Chondrocyte (in vitro differentiated cells): Measurements from ENCODE around the gene CDC42BPB. TPM values are rescaled to one million over a fixed set of nuclear protein-coding genes. Genes with fewer than 3 reads are reported as not detected.

Experiments used
- DNase-seq: peaks from one replicate; pipeline ENCODE4 v3.0.0; 2021; ENCODE audit warnings: mixed read lengths, low spot score
- H3K27ac Mint-ChIP-seq: one replicate; pipeline ENCODE4 v1.8.0; 2021; ENCODE audit warnings: mild to moderate bottlenecking, moderate library complexity, mixed read lengths; ENCODE audit not compliant: unreplicated experiment
- H3K27me3 Mint-ChIP-seq: 2 replicates; pipeline ENCODE4 v1.8.0; 2021; ENCODE audit warnings: low read depth, mixed read lengths
- H3K36me3 Mint-ChIP-seq: 2 replicates; pipeline ENCODE4 v1.8.0; 2021; ENCODE audit warnings: low read depth, mixed read lengths
- H3K4me1 Mint-ChIP-seq: 2 replicates; pipeline ENCODE4 v1.8.0; 2021; ENCODE audit warnings: low read depth, mild to moderate bottlenecking, mixed read lengths
- H3K4me3 Mint-ChIP-seq: one replicate; pipeline ENCODE4 v1.8.0; 2021; ENCODE audit warnings: mild to moderate bottlenecking, moderate library complexity, mixed read lengths; ENCODE audit not compliant: unreplicated experiment
- H3K9me3 Mint-ChIP-seq: 2 replicates; pipeline ENCODE4 v1.8.0; 2021; ENCODE audit warnings: low read depth, mixed read lengths
- CTCF ChIP-seq: fragments of 200-600 bp; sonication (generic); IDR thresholded peaks from 2 replicates; pipeline ENCODE4 v1.5.0; 2021; ENCODE audit warnings: antibody characterized with exemption, mild to moderate bottlenecking, moderate library complexity
- total RNA-seq: library from RNA; stranded (reverse); gene quantifications from 3 replicates; pipeline ENCODE4 v1.2.1, GENCODE V29; 2021

CDC42BPB gene
- total RNA-seq, 1 donor from 2014 or later, result 106 TPM

- H3K4me3 Mint-ChIP-seq, result no peak overlapping the region
- no peak for DNase-seq
- no peak overlapping the region for H3K27ac Mint-ChIP-seq
- no peaks in the 10 kb centered on the region for H3K4me1 Mint-ChIP-seq
- no peak for TF ChIP-seq CTCF
- peaks cover 41% of the 10 kb centered on the region for H3K36me3 Mint-ChIP-seq
- H3K27me3 Mint-ChIP-seq, result no peaks in the 10 kb centered on the region
- H3K9me3 Mint-ChIP-seq, result no peaks in the 10 kb centered on the region
Measured at GRCh38 chr14:102942069-102942468, 115.3 kb downstream of the CDC42BPB start.

GRCh38 chr14:102941419-102942011, 115.8 kb downstream of the CDC42BPB start:
- no peaks in the 10 kb centered on the region for H3K9me3 Mint-ChIP-seq
- no peaks in the 10 kb centered on the region for H3K4me1 Mint-ChIP-seq
- no peak for DNase-seq
- no peaks in the 10 kb centered on the region for H3K27me3 Mint-ChIP-seq
- H3K27ac Mint-ChIP-seq, result no peak overlapping the region
- no peak overlapping the region for H3K4me3 Mint-ChIP-seq
- TF ChIP-seq CTCF, result no peak
- peaks cover 42% of the 10 kb centered on the region for H3K36me3 Mint-ChIP-seq

GRCh38 chr14:102940729-102941362, 116.5 kb downstream of the CDC42BPB start:
- Mint-ChIP-seq H3K36me3 (peaks cover 42% of the 10 kb centered on the region), H3K27me3 (no peaks in the 10 kb centered on the region), H3K9me3 (no peaks in the 10 kb centered on the region), H3K4me1 (no peaks in the 10 kb centered on the region), H3K27ac (no peak overlapping the region), H3K4me3 (no peak overlapping the region)
- TF ChIP-seq CTCF, result no peak
- no peak for DNase-seq

GRCh38 chr14:102939820-102940561, 117.4 kb downstream of the CDC42BPB start:
- H3K27me3 Mint-ChIP-seq, result no peaks in the 10 kb centered on the region
- no peak overlapping the region for H3K27ac Mint-ChIP-seq
- H3K36me3 Mint-ChIP-seq, result peaks cover 41% of the 10 kb centered on the region
- no peak overlapping the region for H3K4me3 Mint-ChIP-seq
- no peak for TF ChIP-seq CTCF
- H3K9me3 Mint-ChIP-seq, result no peaks in the 10 kb centered on the region
- DNase-seq, result no peak
- no peaks in the 10 kb centered on the region for H3K4me1 Mint-ChIP-seq

GRCh38 chr14:102939329-102939728, 118.0 kb downstream of the CDC42BPB start:
- Mint-ChIP-seq H3K36me3 (peaks cover 41% of the 10 kb centered on the region), H3K27ac (no peak overlapping the region)

More at GRCh38 chr14:102939329-102939728, 118.0 kb downstream of the CDC42BPB start:
- H3K9me3 Mint-ChIP-seq, result no peaks in the 10 kb centered on the region
- no peaks in the 10 kb centered on the region for H3K4me1 Mint-ChIP-seq
- H3K4me3 Mint-ChIP-seq, result no peak overlapping the region
- no peaks in the 10 kb centered on the region for H3K27me3 Mint-ChIP-seq
- DNase-seq, result no peak
- no peak for TF ChIP-seq CTCF
